Progenitor cell of endocrine pancreas (in vitro differentiated cells): ENCODE data around the gene CLPSL1. TPM values are rescaled to one million over a fixed set of nuclear protein-coding genes. Genes with fewer than 3 reads are reported as not detected.

Experiments used
- DNase-seq: peaks from one replicate; pipeline ENCODE4 v3.0.0; 2021; ENCODE audit warnings: low spot score; ENCODE audit not compliant: unreplicated experiment
- H3K27ac Mint-ChIP-seq: 2 replicates; pipeline ENCODE4 v1.8.0; 2021; ENCODE audit warnings: mild to moderate bottlenecking, moderate library complexity, mixed read lengths
- H3K27me3 Mint-ChIP-seq: 2 replicates; pipeline ENCODE4 v1.8.0; 2021; ENCODE audit warnings: mixed read lengths
- H3K36me3 Mint-ChIP-seq: 2 replicates; pipeline ENCODE4 v1.8.0; 2022; ENCODE audit warnings: mixed read lengths; ENCODE audit not compliant: insufficient read depth
- H3K4me1 Mint-ChIP-seq: 2 replicates; pipeline ENCODE4 v1.8.0; 2021; ENCODE audit warnings: low read depth, mixed read lengths
- H3K4me3 Mint-ChIP-seq: 2 replicates; pipeline ENCODE4 v1.8.0; 2021; ENCODE audit warnings: low read depth, mild to moderate bottlenecking, moderate library complexity, mixed read lengths
- H3K9me3 Mint-ChIP-seq: 2 replicates; pipeline ENCODE4 v1.8.0; 2021; ENCODE audit warnings: low read depth, mixed read lengths
- total RNA-seq: library from RNA; stranded (reverse); gene quantifications from 2 replicates; pipeline ENCODE4 v1.2.1, GENCODE V29; 2021
- TF ChIP-seq, protein P1 (sequence below): fragments of 200-600 bp; sonication (generic); IDR thresholded peaks from one replicate; pipeline ENCODE4 v1.5.0; 2021; ENCODE audit warnings: antibody characterized with exemption, mild to moderate bottlenecking; ENCODE audit not compliant: unreplicated experiment

The CLPSL1 gene
- total RNA-seq, 1 donor from 2014 or later, result not detected

GRCh38 chr6:35752330-35752729, 28.5 kb upstream of the CLPSL1 start:
- no peak overlapping the region for H3K27ac Mint-ChIP-seq
- peaks cover 8% of the 10 kb centered on the region for H3K9me3 Mint-ChIP-seq
- H3K27me3 Mint-ChIP-seq, result peaks cover 16% of the 10 kb centered on the region
- H3K4me3 Mint-ChIP-seq, result no peak overlapping the region
- TF ChIP-seq, protein P1, sequence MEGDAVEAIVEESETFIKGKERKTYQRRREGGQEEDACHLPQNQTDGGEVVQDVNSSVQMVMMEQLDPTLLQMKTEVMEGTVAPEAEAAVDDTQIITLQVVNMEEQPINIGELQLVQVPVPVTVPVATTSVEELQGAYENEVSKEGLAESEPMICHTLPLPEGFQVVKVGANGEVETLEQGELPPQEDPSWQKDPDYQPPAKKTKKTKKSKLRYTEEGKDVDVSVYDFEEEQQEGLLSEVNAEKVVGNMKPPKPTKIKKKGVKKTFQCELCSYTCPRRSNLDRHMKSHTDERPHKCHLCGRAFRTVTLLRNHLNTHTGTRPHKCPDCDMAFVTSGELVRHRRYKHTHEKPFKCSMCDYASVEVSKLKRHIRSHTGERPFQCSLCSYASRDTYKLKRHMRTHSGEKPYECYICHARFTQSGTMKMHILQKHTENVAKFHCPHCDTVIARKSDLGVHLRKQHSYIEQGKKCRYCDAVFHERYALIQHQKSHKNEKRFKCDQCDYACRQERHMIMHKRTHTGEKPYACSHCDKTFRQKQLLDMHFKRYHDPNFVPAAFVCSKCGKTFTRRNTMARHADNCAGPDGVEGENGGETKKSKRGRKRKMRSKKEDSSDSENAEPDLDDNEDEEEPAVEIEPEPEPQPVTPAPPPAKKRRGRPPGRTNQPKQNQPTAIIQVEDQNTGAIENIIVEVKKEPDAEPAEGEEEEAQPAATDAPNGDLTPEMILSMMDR, result no peak
- H3K4me1 Mint-ChIP-seq, result no peaks in the 10 kb centered on the region
- H3K36me3 Mint-ChIP-seq, result no peaks in the 10 kb centered on the region
- DNase-seq, result no peak

GRCh38 chr6:35754452-35755277, 26.2 kb upstream of the CLPSL1 start:
- Mint-ChIP-seq H3K27me3 (peaks cover 19% of the 10 kb centered on the region), H3K4me1 (peaks cover 1% of the 10 kb centered on the region), H3K36me3 (no peaks in the 10 kb centered on the region), H3K9me3 (no peaks in the 10 kb centered on the region), H3K4me3 (no peak overlapping the region), H3K27ac (no peak overlapping the region)
- no peak for DNase-seq
- TF ChIP-seq, protein P1, result no peak

- H3K4me1 Mint-ChIP-seq, result peaks cover 1% of the 10 kb centered on the region
- DNase-seq, result no peak
- H3K4me3 Mint-ChIP-seq, result no peak overlapping the region
- H3K36me3 Mint-ChIP-seq, result no peaks in the 10 kb centered on the region
- peaks cover 24% of the 10 kb centered on the region for H3K27me3 Mint-ChIP-seq
- no peak overlapping the region for H3K27ac Mint-ChIP-seq
- H3K9me3 Mint-ChIP-seq, result no peaks in the 10 kb centered on the region
- TF ChIP-seq, protein P1, result no peak
Observed at GRCh38 chr6:35755278-35755924, 25.4 kb upstream of the CLPSL1 start.

DNA sequence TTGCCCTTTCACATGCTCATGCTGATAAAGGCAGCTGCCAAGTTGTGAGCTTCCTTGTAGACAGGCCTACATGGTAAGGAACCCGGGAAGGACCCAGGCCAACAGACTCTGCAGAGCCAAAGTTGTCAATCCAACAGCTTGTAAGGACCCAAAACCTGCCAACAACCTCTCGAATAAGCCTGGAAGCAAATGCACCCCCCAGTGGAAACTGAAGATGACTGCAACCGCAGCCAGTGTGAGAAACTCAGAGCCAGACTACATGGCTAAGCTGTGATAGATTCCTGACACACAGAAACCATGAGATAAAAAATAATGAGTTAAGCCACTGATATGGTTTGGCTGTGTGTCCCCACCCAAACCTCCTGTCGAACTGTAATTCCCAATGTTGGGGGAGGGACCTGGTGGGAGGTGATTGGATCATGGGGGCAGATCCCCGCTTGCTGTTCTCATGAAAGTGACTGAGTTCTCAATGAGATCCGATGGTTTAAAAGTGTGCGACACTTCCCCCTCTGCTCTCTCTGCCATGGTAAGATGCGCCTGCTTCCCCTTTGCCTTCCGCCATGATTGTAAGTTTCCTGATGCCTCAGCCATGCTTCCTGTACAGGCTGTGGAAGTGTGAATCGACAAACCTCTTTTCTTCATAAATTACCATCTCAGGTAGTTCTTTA, 23.2 kb upstream of the CLPSL1 start:
- DNase-seq, result no peak
- Mint-ChIP-seq H3K9me3 (no peaks in the 10 kb centered on the region), H3K36me3 (no peaks in the 10 kb centered on the region), H3K27ac (no peak overlapping the region), H3K4me3 (no peak overlapping the region), H3K4me1 (peaks cover 1% of the 10 kb centered on the region), H3K27me3 (peaks cover 22% of the 10 kb centered on the region)
- TF ChIP-seq, protein P1, result peak; percentile 48

GRCh38 chr6:35759426-35759825, 21.4 kb upstream of the CLPSL1 start:
- no peak for DNase-seq
- peaks cover 7% of the 10 kb centered on the region for H3K4me1 Mint-ChIP-seq
- H3K9me3 Mint-ChIP-seq, result no peaks in the 10 kb centered on the region
- peaks cover 39% of the 10 kb centered on the region for H3K27me3 Mint-ChIP-seq
- H3K27ac Mint-ChIP-seq, result no peak overlapping the region
- H3K36me3 Mint-ChIP-seq, result no peaks in the 10 kb centered on the region
- H3K4me3 Mint-ChIP-seq, result no peak overlapping the region
- TF ChIP-seq, protein P1, result no peak
